ENCODE results near the gene GOLM1. TPM values are rescaled to one million over a fixed set of nuclear protein-coding genes. Genes with fewer than 3 reads are reported as not detected.

The GOLM1 gene
- total and polyA plus RNA-seq, 4 donors: 7.9 to 28.5 (median 13.2) TPM

DNA sequence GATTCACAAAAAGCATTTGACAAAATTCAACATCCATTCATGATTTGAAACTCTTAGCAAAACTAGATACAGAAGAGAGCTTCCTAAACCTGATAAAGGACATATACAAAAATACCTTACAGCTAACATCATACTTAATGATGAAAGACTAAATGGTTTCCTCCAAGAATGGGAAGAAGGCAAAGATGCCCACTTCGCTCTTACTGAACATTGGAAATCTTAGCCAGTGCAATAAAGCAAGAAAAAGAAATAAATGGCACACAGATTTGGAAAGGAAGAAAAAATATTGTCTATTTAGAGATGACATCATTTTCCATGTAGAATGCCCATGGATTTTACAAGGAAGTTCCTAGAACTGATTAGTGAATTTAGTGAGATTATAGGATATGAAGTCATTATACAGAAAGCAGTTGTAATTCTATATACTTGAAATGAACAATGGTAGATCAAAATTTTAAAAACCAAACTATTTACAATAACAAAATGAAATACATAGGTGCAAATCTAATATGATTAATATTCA is 94.0 kb downstream of the GOLM1 start (continued):
- no peak for TF ChIP-seq EGR1 (IDR thresholded peaks at IDR 0.05; ENCODE audit: low read depth in 2 of 2)
- TF ChIP-seq GABPA (IDR thresholded peaks at IDR 0.05 in 1 of 2, conservative IDR thresholded peaks at IDR 0.05 in 1 of 2): no peak

DNA sequence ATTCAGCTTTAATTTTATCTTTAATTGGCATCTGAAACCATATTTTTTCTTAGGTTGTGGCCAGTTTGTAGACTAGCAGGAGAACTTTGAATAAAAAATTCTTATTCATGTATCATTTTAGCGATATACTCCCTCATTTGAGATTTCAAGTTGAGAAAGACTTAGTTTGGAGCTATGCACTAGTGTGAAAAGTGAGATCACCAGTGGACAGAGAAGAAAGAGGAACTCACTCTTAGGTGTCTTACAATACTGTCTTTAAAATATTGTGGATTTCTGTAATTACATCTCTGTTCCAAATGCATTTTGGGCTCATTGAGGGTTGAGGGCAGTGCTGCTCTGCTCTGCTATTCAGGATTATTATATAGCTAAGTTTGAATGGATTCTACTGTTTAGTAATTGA is 103.8 kb downstream of the GOLM1 start:
- H3K4me3 ChIP-seq (ENCODE audit: low read depth in 1 of 3, low read length in 3 of 3): no peak overlapping the region
- no peak overlapping the region for H3K27ac ChIP-seq (ENCODE audit: low read depth in 1 of 2, low read length in 2 of 2)
- WGBS: 100% methylated on average over 1 of the region's 1 CpG
- no peaks in the 10 kb centered on the region for H3K27me3 ChIP-seq (ENCODE audit: control insufficient read depth in 4 of 4, insufficient read depth in 4 of 4, low read length in 3 of 4)
- H3K36me3 ChIP-seq (ENCODE audit: control insufficient read depth in 4 of 4, insufficient read depth in 3 of 4, low read depth in 1 of 4, low read length in 3 of 4): peaks cover 0 to 15% (median 7%) of the 10 kb centered on the region in 4 donors
- DNase-seq (ENCODE audit: low spot score): no peak
- TF ChIP-seq GABPA (IDR thresholded peaks at IDR 0.05 in 1 of 2, conservative IDR thresholded peaks at IDR 0.05 in 1 of 2) (no peak), YY1 (IDR thresholded peaks at IDR 0.05) (no peak)
- no peak overlapping the region for H3K9ac ChIP-seq (ENCODE audit: low read depth in 1 of 2, low read length in 2 of 2)
- no peaks in the 10 kb centered on the region for H3K4me1 ChIP-seq (ENCODE audit: control insufficient read depth in 4 of 4, insufficient read depth in 4 of 4, low read length in 3 of 4)
- H3K9me3 ChIP-seq (ENCODE audit: control insufficient read depth in 4 of 4, low read length in 3 of 4): no peaks in the 10 kb centered on the region

DNA sequence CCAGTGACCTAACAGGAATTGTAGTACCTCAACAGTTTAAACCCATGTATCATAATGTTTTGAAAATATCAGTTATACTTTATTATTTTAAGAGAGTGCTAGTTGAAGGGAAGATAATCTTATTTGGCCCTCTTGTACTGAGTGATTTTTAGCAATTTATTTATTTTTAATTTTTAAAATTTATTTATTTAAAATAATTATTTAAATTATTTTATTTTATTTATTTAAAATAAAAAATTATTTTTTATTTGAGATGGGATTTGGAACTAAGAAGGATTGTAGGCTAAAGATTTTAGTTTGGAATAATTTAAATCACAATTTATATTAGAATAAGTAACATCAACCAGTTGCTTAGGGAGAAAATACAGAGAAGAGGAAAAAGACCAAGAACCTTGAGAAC is 104.3 kb downstream of the GOLM1 start:
- Histone ChIP-seq H3K27ac (ENCODE audit: low read depth in 1 of 2, low read length in 2 of 2) (no peak overlapping the region), H3K9me3 (ENCODE audit: control insufficient read depth in 4 of 4, low read length in 3 of 4) (no peaks in the 10 kb centered on the region), H3K36me3 (ENCODE audit: control insufficient read depth in 4 of 4, insufficient read depth in 3 of 4, low read depth in 1 of 4, low read length in 3 of 4) (peaks cover 0 to 15% (median 7%) of the 10 kb centered on the region in 4 donors), H3K4me1 (ENCODE audit: control insufficient read depth in 4 of 4, insufficient read depth in 4 of 4, low read length in 3 of 4) (no peaks in the 10 kb centered on the region), H3K27me3 (ENCODE audit: control insufficient read depth in 4 of 4, insufficient read depth in 4 of 4, low read length in 3 of 4) (no peaks in the 10 kb centered on the region), H3K9ac (ENCODE audit: low read depth in 1 of 2, low read length in 2 of 2) (no peak overlapping the region), H3K4me3 (ENCODE audit: low read depth in 1 of 3, low read length in 3 of 3) (no peak overlapping the region)
- DNase-seq (ENCODE audit: low spot score): no peak
- no peak for TF ChIP-seq RXRA (IDR thresholded peaks at IDR 0.05)
- no peak for TF ChIP-seq FOXA1 (IDR thresholded peaks at IDR 0.05)
- TF ChIP-seq EGR1 (IDR thresholded peaks at IDR 0.05; ENCODE audit: low read depth in 2 of 2): no peak
- TF ChIP-seq SP1 (IDR thresholded peaks at IDR 0.05): no peak
- TF ChIP-seq, protein P1, sequence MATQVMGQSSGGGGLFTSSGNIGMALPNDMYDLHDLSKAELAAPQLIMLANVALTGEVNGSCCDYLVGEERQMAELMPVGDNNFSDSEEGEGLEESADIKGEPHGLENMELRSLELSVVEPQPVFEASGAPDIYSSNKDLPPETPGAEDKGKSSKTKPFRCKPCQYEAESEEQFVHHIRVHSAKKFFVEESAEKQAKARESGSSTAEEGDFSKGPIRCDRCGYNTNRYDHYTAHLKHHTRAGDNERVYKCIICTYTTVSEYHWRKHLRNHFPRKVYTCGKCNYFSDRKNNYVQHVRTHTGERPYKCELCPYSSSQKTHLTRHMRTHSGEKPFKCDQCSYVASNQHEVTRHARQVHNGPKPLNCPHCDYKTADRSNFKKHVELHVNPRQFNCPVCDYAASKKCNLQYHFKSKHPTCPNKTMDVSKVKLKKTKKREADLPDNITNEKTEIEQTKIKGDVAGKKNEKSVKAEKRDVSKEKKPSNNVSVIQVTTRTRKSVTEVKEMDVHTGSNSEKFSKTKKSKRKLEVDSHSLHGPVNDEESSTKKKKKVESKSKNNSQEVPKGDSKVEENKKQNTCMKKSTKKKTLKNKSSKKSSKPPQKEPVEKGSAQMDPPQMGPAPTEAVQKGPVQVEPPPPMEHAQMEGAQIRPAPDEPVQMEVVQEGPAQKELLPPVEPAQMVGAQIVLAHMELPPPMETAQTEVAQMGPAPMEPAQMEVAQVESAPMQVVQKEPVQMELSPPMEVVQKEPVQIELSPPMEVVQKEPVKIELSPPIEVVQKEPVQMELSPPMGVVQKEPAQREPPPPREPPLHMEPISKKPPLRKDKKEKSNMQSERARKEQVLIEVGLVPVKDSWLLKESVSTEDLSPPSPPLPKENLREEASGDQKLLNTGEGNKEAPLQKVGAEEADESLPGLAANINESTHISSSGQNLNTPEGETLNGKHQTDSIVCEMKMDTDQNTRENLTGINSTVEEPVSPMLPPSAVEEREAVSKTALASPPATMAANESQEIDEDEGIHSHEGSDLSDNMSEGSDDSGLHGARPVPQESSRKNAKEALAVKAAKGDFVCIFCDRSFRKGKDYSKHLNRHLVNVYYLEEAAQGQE (IDR thresholded peaks at IDR 0.05): no peak
- TF ChIP-seq, protein P2, sequence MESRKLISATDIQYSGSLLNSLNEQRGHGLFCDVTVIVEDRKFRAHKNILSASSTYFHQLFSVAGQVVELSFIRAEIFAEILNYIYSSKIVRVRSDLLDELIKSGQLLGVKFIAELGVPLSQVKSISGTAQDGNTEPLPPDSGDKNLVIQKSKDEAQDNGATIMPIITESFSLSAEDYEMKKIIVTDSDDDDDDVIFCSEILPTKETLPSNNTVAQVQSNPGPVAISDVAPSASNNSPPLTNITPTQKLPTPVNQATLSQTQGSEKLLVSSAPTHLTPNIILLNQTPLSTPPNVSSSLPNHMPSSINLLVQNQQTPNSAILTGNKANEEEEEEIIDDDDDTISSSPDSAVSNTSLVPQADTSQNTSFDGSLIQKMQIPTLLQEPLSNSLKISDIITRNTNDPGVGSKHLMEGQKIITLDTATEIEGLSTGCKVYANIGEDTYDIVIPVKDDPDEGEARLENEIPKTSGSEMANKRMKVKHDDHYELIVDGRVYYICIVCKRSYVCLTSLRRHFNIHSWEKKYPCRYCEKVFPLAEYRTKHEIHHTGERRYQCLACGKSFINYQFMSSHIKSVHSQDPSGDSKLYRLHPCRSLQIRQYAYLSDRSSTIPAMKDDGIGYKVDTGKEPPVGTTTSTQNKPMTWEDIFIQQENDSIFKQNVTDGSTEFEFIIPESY (IDR thresholded peaks at IDR 0.05): no peak
- TF ChIP-seq, protein P3, sequence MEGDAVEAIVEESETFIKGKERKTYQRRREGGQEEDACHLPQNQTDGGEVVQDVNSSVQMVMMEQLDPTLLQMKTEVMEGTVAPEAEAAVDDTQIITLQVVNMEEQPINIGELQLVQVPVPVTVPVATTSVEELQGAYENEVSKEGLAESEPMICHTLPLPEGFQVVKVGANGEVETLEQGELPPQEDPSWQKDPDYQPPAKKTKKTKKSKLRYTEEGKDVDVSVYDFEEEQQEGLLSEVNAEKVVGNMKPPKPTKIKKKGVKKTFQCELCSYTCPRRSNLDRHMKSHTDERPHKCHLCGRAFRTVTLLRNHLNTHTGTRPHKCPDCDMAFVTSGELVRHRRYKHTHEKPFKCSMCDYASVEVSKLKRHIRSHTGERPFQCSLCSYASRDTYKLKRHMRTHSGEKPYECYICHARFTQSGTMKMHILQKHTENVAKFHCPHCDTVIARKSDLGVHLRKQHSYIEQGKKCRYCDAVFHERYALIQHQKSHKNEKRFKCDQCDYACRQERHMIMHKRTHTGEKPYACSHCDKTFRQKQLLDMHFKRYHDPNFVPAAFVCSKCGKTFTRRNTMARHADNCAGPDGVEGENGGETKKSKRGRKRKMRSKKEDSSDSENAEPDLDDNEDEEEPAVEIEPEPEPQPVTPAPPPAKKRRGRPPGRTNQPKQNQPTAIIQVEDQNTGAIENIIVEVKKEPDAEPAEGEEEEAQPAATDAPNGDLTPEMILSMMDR (IDR thresholded peaks at IDR 0.05; ENCODE audit: low read depth, low read length, missing input control): no peak
- TF ChIP-seq TAF1 (conservative IDR thresholded peaks at IDR 0.05): no peak
- no peak for TF ChIP-seq FOXA2 (IDR thresholded peaks at IDR 0.05)
- no peak for TF ChIP-seq YY1 (IDR thresholded peaks at IDR 0.05)
- TF ChIP-seq, protein P4, sequence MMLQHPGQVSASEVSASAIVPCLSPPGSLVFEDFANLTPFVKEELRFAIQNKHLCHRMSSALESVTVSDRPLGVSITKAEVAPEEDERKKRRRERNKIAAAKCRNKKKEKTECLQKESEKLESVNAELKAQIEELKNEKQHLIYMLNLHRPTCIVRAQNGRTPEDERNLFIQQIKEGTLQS (IDR thresholded peaks at IDR 0.05): no peak
- no peak for TF ChIP-seq GABPA (IDR thresholded peaks at IDR 0.05 in 1 of 2, conservative IDR thresholded peaks at IDR 0.05 in 1 of 2)
